ENCODE data around the gene DCTD. TPM values are rescaled to one million over a fixed set of nuclear protein-coding genes. Genes with fewer than 3 reads are reported as not detected.

Gene DCTD
- 71.5 to 76.7 TPM (median 75.1 TPM) in 5 replicates for total RNA-seq (2022; extraction: Qiagen RNA extraction; ENCODE audit: low read depth)

DNA sequence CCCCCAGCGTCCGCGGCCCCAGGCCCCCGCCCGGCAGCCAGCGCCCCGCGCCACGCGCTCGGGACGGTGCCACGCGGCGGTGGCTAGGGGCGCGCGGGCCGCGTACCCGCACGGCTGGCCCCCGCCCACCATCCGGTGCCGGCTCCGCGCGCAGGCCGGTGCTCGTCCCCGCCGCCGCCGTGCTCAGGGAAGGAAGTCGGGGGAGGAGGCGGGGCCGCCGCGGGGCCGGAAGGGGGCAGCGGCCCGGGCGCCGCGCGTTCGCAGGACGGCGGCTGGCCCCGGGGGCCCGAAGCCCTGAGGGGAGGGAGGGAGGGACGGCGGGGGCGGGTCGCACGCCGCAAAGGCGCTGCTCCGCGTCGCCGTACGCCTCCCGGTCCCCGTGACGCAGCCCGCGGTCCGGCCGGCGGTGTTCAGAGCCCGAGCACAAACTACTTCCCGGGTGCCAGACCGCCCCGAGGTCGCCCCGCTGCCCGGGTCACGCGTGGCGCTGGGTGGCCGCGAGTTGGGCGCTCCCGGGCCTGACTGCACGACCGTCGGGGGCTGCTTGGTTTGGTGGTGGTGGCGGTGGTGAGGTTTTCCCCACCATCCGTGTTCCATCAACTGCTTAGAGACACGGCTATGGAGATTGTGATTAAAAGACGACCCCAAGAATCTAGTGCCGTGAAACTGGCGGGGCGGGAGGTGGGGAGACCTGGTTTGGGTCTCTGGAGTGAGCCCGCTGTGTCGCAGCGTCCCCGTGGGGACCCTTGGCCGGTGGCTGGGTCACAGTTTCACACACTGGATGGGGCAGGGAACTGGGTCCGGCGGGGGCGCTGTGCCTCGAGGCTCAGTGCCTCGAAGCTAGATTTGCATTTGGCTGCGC is at the start of gene DCTD:
DCTD (minus strand) TSS at position 205 of the 862 bp plus-strand sequence. CDS start 1,818 bp downstream, outside the sequence.

Other genes starting within 250 kb of the DCTD start
- gene WWC2, start 181.9 kb upstream of the DCTD start, total RNA-seq (2022; extraction: Qiagen RNA extraction; ENCODE audit: low read depth): 10.1 to 18.6 TPM (median 17.1 TPM) in 5 replicates